Measurements from ENCODE around the gene CELF2. TPM values are rescaled to one million over a fixed set of nuclear protein-coding genes. Genes with fewer than 3 reads are reported as not detected.

CELF2 gene
- total and polyA plus RNA-seq, 9 of the 15 experiments (the other 6 are each of a cell fraction or from before 2014, with no cell fraction given), result 4.0 to 20.3 (median 11.1) TPM

- Histone ChIP-seq H4K20me1 (replicated peaks; ENCODE audit: control insufficient read depth, insufficient read depth, low read length) (no peaks in the 10 kb centered on the region), H3K27me3 (ENCODE audit: control insufficient read depth in 2 of 2, insufficient read depth in 2 of 2, low read length in 2 of 2) (peaks cover 44 to 73% of the 10 kb centered on the region in 2 experiments), H3K4me3 (no peak overlapping the region), H3K9me3 (replicated peaks; ENCODE audit: control insufficient read depth, insufficient read depth, low read depth, low read length) (no peaks in the 10 kb centered on the region), H3K4me2 (ENCODE audit: insufficient read depth, low read length) (no peak overlapping the region), H3K9me1 (ENCODE audit: control insufficient read depth, insufficient read depth, low read length) (no peaks in the 10 kb centered on the region), H3K9ac (ENCODE audit: insufficient read depth in 1 of 2, low read depth in 2 of 2, low read length in 2 of 2) (no peak overlapping the region), H3K36me3 (ENCODE audit: control insufficient read depth, insufficient read depth, low read length) (no peaks in the 10 kb centered on the region), H3K79me2 (ENCODE audit: control insufficient read depth, insufficient read depth, low read length) (no peaks in the 10 kb centered on the region), H3K27ac (ENCODE audit: extremely low read depth, low read depth, low read length) (no peak overlapping the region), H3K4me1 (replicated peaks in 1 of 2; ENCODE audit: control insufficient read depth in 2 of 2, insufficient read depth in 2 of 2, low read length in 2 of 2) (peaks cover 0 to 3% of the 10 kb centered on the region in 2 experiments; a peak in 1 of 5 replicates), H2AFZ (ENCODE audit: low read depth, low read length) (no peak overlapping the region)
- ChIA-PET POLR2A (interaction anchor here (1.1 to 1.6 kb wide), 3 partner anchors 9 to 23 kb away, joined by 3 to 6 read pairs (median 3); no protein-coding TSS in a partner anchor), CTCF (ENCODE audit: low intra/inter-chr PET ratio) (no interaction called here)
- intact Hi-C loops (cut with micrococcal nuclease), result no loop called here
- ATAC-seq, result no peak
- no peak for DNase-seq (ENCODE audit: extremely low read depth in 1 of 4, low spot score in 3 of 4)
- in situ Hi-C loops (cut with MboI), result no loop called here
- TF ChIP-seq ATF3 (IDR thresholded peaks at IDR 0.05), result no peak
- TF ChIP-seq ATF3 (CRISPR knock-in tag; conservative IDR thresholded peaks at IDR 0.05), result no peak
- TF ChIP-seq CTBP1 (IDR thresholded peaks at IDR 0.05; ENCODE audit: borderline replicate concordance), result no peak
- no peak for TF ChIP-seq ZNF133 (CRISPR knock-in tag; IDR thresholded peaks at IDR 0.05)
- TF ChIP-seq NR1H2 (CRISPR knock-in tag; IDR thresholded peaks at IDR 0.05), result no peak
- TF ChIP-seq ZC3H11A (IDR thresholded peaks at IDR 0.05; ENCODE audit: low read depth, low read length), result no peak
- TF ChIP-seq ZNF165 (CRISPR knock-in tag; IDR thresholded peaks at IDR 0.05; ENCODE audit: borderline replicate concordance), result no peak
- under 1% methylated on average over 7 of the region's 7 CpGs for WGBS (ENCODE audit: insufficient coverage, low coverage, missing lambda C conversion rate)
- FAIRE-seq, result no peak
- BruUV-seq (replicated peaks), result no TSS peak
These were observed 321.3 kb downstream of the CELF2 start for GRCh38 chr10:11339013-11339412.

Data from K562 (cell line).